Gastroesophageal sphincter (tissue), 4 donors: ENCODE results near the gene USP9X. TPM values are rescaled to one million over a fixed set of nuclear protein-coding genes. Genes with fewer than 3 reads are reported as not detected.
A peak's percentile ranks its signal among the peaks of the same experiment; 100 is the strongest.

ENCODE experiments used
- ATAC-seq: fragments of 150-250 bp; one replicate; pipeline ENCODE4 v1.9.1; 2016; ENCODE audit warnings: mild to moderate bottlenecking, moderate library complexity
- H3K27ac ChIP-seq, 4 donors: fragments of 200-600 bp; sonication (generic) in 3 of 4; 1 replicate in 3 of 4; 2 replicates in 1 of 4; pipeline ENCODE4 v1.5.1; 2016 to 2019
- H3K27me3 ChIP-seq: fragments of 200-600 bp; sonication (generic); one replicate; pipeline ENCODE4 v1.5.1; 2019
- H3K36me3 ChIP-seq, 2 donors: fragments of 200-600 bp; sonication (generic); one replicate each; pipeline ENCODE4 v1.5.1; 2019; ENCODE audit warnings: control low read depth in 1 of 2
- H3K4me1 ChIP-seq, 3 donors: fragments of 200-600 bp; sonication (generic); 1 replicate in 2 of 3; 2 replicates in 1 of 3; pipeline ENCODE4 v1.5.1; 2016 to 2019; ENCODE audit warnings: control low read depth in 2 of 3
- H3K4me3 ChIP-seq, 2 donors: fragments of 200-600 bp; sonication (generic); one replicate each; pipeline ENCODE4 v1.5.1; 2019; ENCODE audit warnings: mild to moderate bottlenecking in 1 of 2, moderate library complexity in 1 of 2
- H3K9me3 ChIP-seq, 3 donors: fragments of 200-600 bp; sonication (generic); one replicate each; pipeline ENCODE4 v1.5.1; 2017 to 2019; ENCODE audit warnings: control low read depth in 2 of 3
- CTCF ChIP-seq, 4 experiments: fragments of 200-600 bp in 2 of 4; fragments of 450-650 bp in 2 of 4; sonication (generic) in 1 of 4; IDR thresholded peaks; one replicate each; pipeline ENCODE4 v1.5.1; 2017 to 2019; ENCODE audit warnings: antibody characterized with exemption in 4 of 4, mild to moderate bottlenecking in 2 of 4, moderate library complexity in 2 of 4
- EP300 ChIP-seq: sonication (generic); formaldehyde crosslinking; IDR thresholded peaks from one replicate; pipeline ENCODE4 v1.6.1; 2017; ENCODE audit warnings: antibody characterized with exemption, mild to moderate bottlenecking
- POLR2A ChIP-seq, 2 donors: fragments of 450-650 bp; IDR thresholded peaks; one replicate each; pipeline ENCODE4 v1.6.1; 2017; ENCODE audit warnings: antibody characterized with exemption in 2 of 2, mild to moderate bottlenecking in 2 of 2, moderate library complexity in 1 of 2
- POLR2AphosphoS5 ChIP-seq: sonication (generic); formaldehyde crosslinking; IDR thresholded peaks from one replicate; pipeline ENCODE4 v1.6.1; 2017; ENCODE audit warnings: antibody characterized with exemption
- WGBS, 2 donors: methylation state at CpG; one replicate each; pipeline ENCODE4 v1.1.5; 2018; ENCODE audit warnings: low coverage in 1 of 2; 5-methylcytosine and 5-hydroxymethylcytosine counted together
- total RNA-seq, 4 donors: library from RNA; depleted of rRNA; stranded (reverse); fragments of >200 nt; gene quantifications; one replicate each; pipeline ENCODE4 v1.1.0, GENCODE V29; 2016

USP9X gene, protein sequence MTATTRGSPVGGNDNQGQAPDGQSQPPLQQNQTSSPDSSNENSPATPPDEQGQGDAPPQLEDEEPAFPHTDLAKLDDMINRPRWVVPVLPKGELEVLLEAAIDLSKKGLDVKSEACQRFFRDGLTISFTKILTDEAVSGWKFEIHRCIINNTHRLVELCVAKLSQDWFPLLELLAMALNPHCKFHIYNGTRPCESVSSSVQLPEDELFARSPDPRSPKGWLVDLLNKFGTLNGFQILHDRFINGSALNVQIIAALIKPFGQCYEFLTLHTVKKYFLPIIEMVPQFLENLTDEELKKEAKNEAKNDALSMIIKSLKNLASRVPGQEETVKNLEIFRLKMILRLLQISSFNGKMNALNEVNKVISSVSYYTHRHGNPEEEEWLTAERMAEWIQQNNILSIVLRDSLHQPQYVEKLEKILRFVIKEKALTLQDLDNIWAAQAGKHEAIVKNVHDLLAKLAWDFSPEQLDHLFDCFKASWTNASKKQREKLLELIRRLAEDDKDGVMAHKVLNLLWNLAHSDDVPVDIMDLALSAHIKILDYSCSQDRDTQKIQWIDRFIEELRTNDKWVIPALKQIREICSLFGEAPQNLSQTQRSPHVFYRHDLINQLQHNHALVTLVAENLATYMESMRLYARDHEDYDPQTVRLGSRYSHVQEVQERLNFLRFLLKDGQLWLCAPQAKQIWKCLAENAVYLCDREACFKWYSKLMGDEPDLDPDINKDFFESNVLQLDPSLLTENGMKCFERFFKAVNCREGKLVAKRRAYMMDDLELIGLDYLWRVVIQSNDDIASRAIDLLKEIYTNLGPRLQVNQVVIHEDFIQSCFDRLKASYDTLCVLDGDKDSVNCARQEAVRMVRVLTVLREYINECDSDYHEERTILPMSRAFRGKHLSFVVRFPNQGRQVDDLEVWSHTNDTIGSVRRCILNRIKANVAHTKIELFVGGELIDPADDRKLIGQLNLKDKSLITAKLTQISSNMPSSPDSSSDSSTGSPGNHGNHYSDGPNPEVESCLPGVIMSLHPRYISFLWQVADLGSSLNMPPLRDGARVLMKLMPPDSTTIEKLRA (N-terminal part only)
- total RNA-seq, result 100 to 1,000 TPM; 113 to 141 (median 130) TPM

- Histone ChIP-seq H3K4me1 (peaks cover 0 to 22% (median 0%) of the 10 kb centered on the region in 3 donors), H3K27me3 (no peaks in the 10 kb centered on the region), H3K36me3 (no peaks in the 10 kb centered on the region), H3K9me3 (no peaks in the 10 kb centered on the region), H3K27ac (peak within 1 kb of the TSS; percentile 89 to 99 (median 96)), H3K4me3 (peak within 1 kb of the TSS; percentile 85 to 88)
- TF ChIP-seq POLR2AphosphoS5, result peak; percentile 63
- no peak for TF ChIP-seq CTCF (IDR thresholded peaks at IDR 0.05)
- no peak for TF ChIP-seq EP300
- TF ChIP-seq POLR2A (IDR thresholded peaks at IDR 0.05), result peak; percentile 49 to 60
- whole genome bisulfite sequencing, 2 donors, result 3% methylated on average over 14 of the region's 61 CpGs; no CpG with 5 or more reads in 1 of the 2 donors
- ATAC-seq, result peak; percentile 84
Observed at GRCh38 chrX:41084893-41085511, at the start of gene USP9X. Gene USP9X, plus strand, starts transcription at chrX:41085445. Its CDS starts 38,184 bp downstream, at chrX:41123629.

DNA sequence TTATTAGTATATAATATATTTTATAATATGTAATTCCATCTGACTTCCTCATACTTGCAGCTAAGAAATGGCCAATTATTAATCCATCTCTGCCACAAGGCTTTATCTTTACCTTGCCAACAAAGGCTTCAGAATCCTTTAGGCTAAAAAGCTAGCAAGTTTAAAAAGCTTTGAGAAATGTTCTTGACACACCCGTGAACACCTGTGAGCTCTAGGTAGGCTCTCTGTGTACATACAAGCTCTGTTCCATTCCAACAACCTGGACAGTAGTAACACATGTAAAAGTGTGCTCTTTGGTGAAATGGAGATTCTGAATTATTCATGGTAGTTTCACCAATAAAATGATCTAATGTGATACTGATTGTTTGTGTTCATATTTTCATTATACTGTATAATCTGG lies 49.7 kb upstream of the USP9X start:
- H3K4me3 ChIP-seq, result no peak overlapping the region
- WGBS, 2 donors, result no CpG with 5 or more reads among the region's 1 CpG
- H3K27ac ChIP-seq, result no peak overlapping the region
- TF ChIP-seq EP300 (no peak), CTCF (IDR thresholded peaks at IDR 0.05) (no peak), POLR2A (IDR thresholded peaks at IDR 0.05) (no peak), POLR2AphosphoS5 (no peak)
- ATAC-seq, result no peak
- no peaks in the 10 kb centered on the region for H3K27me3 ChIP-seq
- no peaks in the 10 kb centered on the region for H3K4me1 ChIP-seq
- H3K36me3 ChIP-seq, result no peaks in the 10 kb centered on the region
- H3K9me3 ChIP-seq, result no peaks in the 10 kb centered on the region

- 75 to 100% methylated on average over 1 to 3 of the region's 9 CpGs for WGBS, 2 donors
Observed at GRCh38 chrX:41036668-41037326, 48.4 kb upstream of the USP9X start.

More at GRCh38 chrX:41036668-41037326, 48.4 kb upstream of the USP9X start:
- TF ChIP-seq POLR2AphosphoS5 (no peak), CTCF (IDR thresholded peaks at IDR 0.05) (no peak), EP300 (no peak)
- H3K27me3 ChIP-seq, result no peaks in the 10 kb centered on the region
- H3K4me1 ChIP-seq, result no peaks in the 10 kb centered on the region
- no peaks in the 10 kb centered on the region for H3K9me3 ChIP-seq
- no peak overlapping the region for H3K27ac ChIP-seq
- ATAC-seq, result no peak
- no peaks in the 10 kb centered on the region for H3K36me3 ChIP-seq
- H3K4me3 ChIP-seq, result no peak overlapping the region
